ENCODE data around the gene PREP.

Gene PREP

GRCh38 chr6:105382496-105382895 lies 20.4 kb downstream of the PREP start:
- Histone ChIP-seq H3K27me3 (replicated peaks in 2 of 5; ENCODE audit: control insufficient read depth in 4 of 5, insufficient read depth in 5 of 5, low read length in 4 of 5) (no peaks in the 10 kb centered on the region), H3K36me3 (ENCODE audit: control insufficient read depth in 4 of 4, insufficient read depth in 4 of 4, low read length in 3 of 4) (peaks cover under 1 to 21% (median 8%) of the 10 kb centered on the region in 4 experiments), H3K27ac (ENCODE audit: insufficient read depth in 1 of 2, low read depth in 1 of 2, low read length in 2 of 2, poor library complexity in 1 of 2, severe bottlenecking in 2 of 2) (no peak overlapping the region), H3K4me3 (ENCODE audit: control insufficient read depth in 1 of 7, extremely low read depth in 1 of 7, insufficient read depth in 4 of 7, low read depth in 2 of 7, low read length in 6 of 7) (no peak overlapping the region), H3K4me1 (ENCODE audit: control extremely low read depth in 1 of 4, control insufficient read depth in 4 of 4, insufficient read depth in 4 of 4, low read length in 3 of 4) (peaks cover 0 to 7% (median 0%) of the 10 kb centered on the region in 4 experiments), H3K9me3 (ENCODE audit: control extremely low read depth in 1 of 5, control insufficient read depth in 4 of 5, insufficient read depth in 2 of 5, low read depth in 1 of 5, low read length in 4 of 5) (no peaks in the 10 kb centered on the region)
- ChIA-PET CTCF (interaction anchor here (1.1 kb wide), 1 partner anchor 50 kb away, joined by 3 read pairs; no protein-coding TSS in a partner anchor), POLR2A (no interaction called here)
- 89% methylated on average over 2 of the region's 2 CpGs for WGBS (ENCODE audit: insufficient coverage)
- DNase-seq = peak in 2 of 3 donors; percentile 47 to 66

- no peaks in the 10 kb centered on the region for H3K27me3 ChIP-seq (replicated peaks in 2 of 5; ENCODE audit: control insufficient read depth in 4 of 5, insufficient read depth in 5 of 5, low read length in 4 of 5)
- no peak overlapping the region for H3K4me3 ChIP-seq (ENCODE audit: control insufficient read depth in 1 of 7, extremely low read depth in 1 of 7, insufficient read depth in 4 of 7, low read depth in 2 of 7, low read length in 6 of 7)
- DNase-seq = no peak
- no peak overlapping the region for H3K27ac ChIP-seq (ENCODE audit: insufficient read depth in 1 of 2, low read depth in 1 of 2, low read length in 2 of 2, poor library complexity in 1 of 2, severe bottlenecking in 2 of 2)
- CTCF ChIA-PET = no interaction called here
- no peaks in the 10 kb centered on the region for H3K9me3 ChIP-seq (ENCODE audit: control extremely low read depth in 1 of 5, control insufficient read depth in 4 of 5, insufficient read depth in 2 of 5, low read depth in 1 of 5, low read length in 4 of 5)
- POLR2A ChIA-PET = no interaction called here
- 95% methylated on average over 2 of the region's 2 CpGs for WGBS (ENCODE audit: insufficient coverage)
- peaks cover 0 to 7% (median 0%) of the 10 kb centered on the region in 4 experiments for H3K4me1 ChIP-seq (ENCODE audit: control extremely low read depth in 1 of 4, control insufficient read depth in 4 of 4, insufficient read depth in 4 of 4, low read length in 3 of 4)
- H3K36me3 ChIP-seq (ENCODE audit: control insufficient read depth in 4 of 4, insufficient read depth in 4 of 4, low read length in 3 of 4) = peaks cover 2 to 21% (median 10%) of the 10 kb centered on the region in 4 experiments
These were observed 22.2 kb downstream of the PREP start for GRCh38 chr6:105380634-105381033.

- ChIA-PET POLR2A (no interaction called here), CTCF (no interaction called here)
- Histone ChIP-seq H3K4me3 (ENCODE audit: control insufficient read depth in 1 of 7, extremely low read depth in 1 of 7, insufficient read depth in 4 of 7, low read depth in 2 of 7, low read length in 6 of 7) (no peak overlapping the region), H3K27me3 (replicated peaks in 2 of 5; ENCODE audit: control insufficient read depth in 4 of 5, insufficient read depth in 5 of 5, low read length in 4 of 5) (no peaks in the 10 kb centered on the region), H3K9me3 (ENCODE audit: control extremely low read depth in 1 of 5, control insufficient read depth in 4 of 5, insufficient read depth in 2 of 5, low read depth in 1 of 5, low read length in 4 of 5) (no peaks in the 10 kb centered on the region), H3K4me1 (ENCODE audit: control extremely low read depth in 1 of 4, control insufficient read depth in 4 of 4, insufficient read depth in 4 of 4, low read length in 3 of 4) (peaks cover 0 to 3% (median 0%) of the 10 kb centered on the region in 4 experiments), H3K27ac (ENCODE audit: insufficient read depth in 1 of 2, low read depth in 1 of 2, low read length in 2 of 2, poor library complexity in 1 of 2, severe bottlenecking in 2 of 2) (no peak overlapping the region), H3K36me3 (ENCODE audit: control insufficient read depth in 4 of 4, insufficient read depth in 4 of 4, low read length in 3 of 4) (peaks cover 10 to 41% (median 23%) of the 10 kb centered on the region in 4 experiments)
- no peak for DNase-seq
- WGBS (ENCODE audit: insufficient coverage) = 96% methylated on average over 3 of the region's 3 CpGs
These were observed 27.1 kb downstream of the PREP start for GRCh38 chr6:105375797-105376196.

GRCh38 chr6:105374010-105374420 lies 28.9 kb downstream of the PREP start:
- Histone ChIP-seq H3K36me3 (ENCODE audit: control insufficient read depth in 4 of 4, insufficient read depth in 4 of 4, low read length in 3 of 4) (peaks cover 12 to 47% (median 28%) of the 10 kb centered on the region in 4 experiments), H3K4me1 (ENCODE audit: control extremely low read depth in 1 of 4, control insufficient read depth in 4 of 4, insufficient read depth in 4 of 4, low read length in 3 of 4) (no peaks in the 10 kb centered on the region), H3K27ac (ENCODE audit: insufficient read depth in 1 of 2, low read depth in 1 of 2, low read length in 2 of 2, poor library complexity in 1 of 2, severe bottlenecking in 2 of 2) (no peak overlapping the region), H3K27me3 (replicated peaks in 2 of 5; ENCODE audit: control insufficient read depth in 4 of 5, insufficient read depth in 5 of 5, low read length in 4 of 5) (no peaks in the 10 kb centered on the region), H3K4me3 (ENCODE audit: control insufficient read depth in 1 of 7, extremely low read depth in 1 of 7, insufficient read depth in 4 of 7, low read depth in 2 of 7, low read length in 6 of 7) (no peak overlapping the region), H3K9me3 (ENCODE audit: control extremely low read depth in 1 of 5, control insufficient read depth in 4 of 5, insufficient read depth in 2 of 5, low read depth in 1 of 5, low read length in 4 of 5) (no peaks in the 10 kb centered on the region)
- CTCF ChIA-PET = interaction anchor here (1.2 to 1.4 kb wide), 3 partner anchors 10 to 29 kb away, joined by 3 to 5 read pairs (median 4); partner anchors contain the start of gene PREP
- POLR2A ChIA-PET = no interaction called here
- no peak for DNase-seq
- 100% methylated on average over 2 of the region's 4 CpGs for WGBS (ENCODE audit: insufficient coverage)

DNA sequence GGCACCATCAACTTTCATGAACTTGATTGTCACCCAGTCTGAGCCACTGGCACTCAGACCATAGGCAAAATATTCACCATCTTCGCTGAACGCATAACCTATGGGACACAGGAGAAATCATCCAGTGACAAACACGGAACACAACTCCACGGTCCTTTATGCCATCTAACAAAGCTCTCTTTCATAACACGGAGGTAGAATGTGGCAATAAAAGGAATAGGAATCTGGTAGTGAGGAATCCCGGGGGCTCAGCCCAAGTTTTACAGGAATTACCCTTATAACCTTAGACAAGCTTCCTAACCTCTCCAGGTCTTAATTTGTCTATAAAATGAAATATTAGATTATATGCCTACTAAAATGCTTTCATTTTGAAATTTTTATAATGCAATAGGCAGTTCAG lies 29.4 kb downstream of the PREP start:
- H3K36me3 ChIP-seq (ENCODE audit: control insufficient read depth in 4 of 4, insufficient read depth in 4 of 4, low read length in 3 of 4) = peaks cover 12 to 52% (median 29%) of the 10 kb centered on the region in 4 experiments
- H3K4me3 ChIP-seq (ENCODE audit: control insufficient read depth in 1 of 7, extremely low read depth in 1 of 7, insufficient read depth in 4 of 7, low read depth in 2 of 7, low read length in 6 of 7) = no peak overlapping the region
- no CpG with 5 or more reads among the region's 6 CpGs for WGBS (ENCODE audit: insufficient coverage)
- DNase-seq = no peak
- POLR2A ChIA-PET = no interaction called here
- no peaks in the 10 kb centered on the region for H3K27me3 ChIP-seq (replicated peaks in 2 of 5; ENCODE audit: control insufficient read depth in 4 of 5, insufficient read depth in 5 of 5, low read length in 4 of 5)
- H3K27ac ChIP-seq (ENCODE audit: insufficient read depth in 1 of 2, low read depth in 1 of 2, low read length in 2 of 2, poor library complexity in 1 of 2, severe bottlenecking in 2 of 2) = no peak overlapping the region
- H3K9me3 ChIP-seq (ENCODE audit: control extremely low read depth in 1 of 5, control insufficient read depth in 4 of 5, insufficient read depth in 2 of 5, low read depth in 1 of 5, low read length in 4 of 5) = no peaks in the 10 kb centered on the region
- CTCF ChIA-PET = interaction anchor here (1.2 kb wide), 1 partner anchor 10 kb away, joined by 3 read pairs; no protein-coding TSS in a partner anchor
- H3K4me1 ChIP-seq (ENCODE audit: control extremely low read depth in 1 of 4, control insufficient read depth in 4 of 4, insufficient read depth in 4 of 4, low read length in 3 of 4) = no peaks in the 10 kb centered on the region

- Histone ChIP-seq H3K27ac (ENCODE audit: insufficient read depth in 1 of 2, low read depth in 1 of 2, low read length in 2 of 2, poor library complexity in 1 of 2, severe bottlenecking in 2 of 2) (no peak overlapping the region), H3K4me3 (ENCODE audit: control insufficient read depth in 1 of 7, extremely low read depth in 1 of 7, insufficient read depth in 4 of 7, low read depth in 2 of 7, low read length in 6 of 7) (no peak overlapping the region), H3K9me3 (ENCODE audit: control extremely low read depth in 1 of 5, control insufficient read depth in 4 of 5, insufficient read depth in 2 of 5, low read depth in 1 of 5, low read length in 4 of 5) (no peaks in the 10 kb centered on the region), H3K36me3 (ENCODE audit: control insufficient read depth in 4 of 4, insufficient read depth in 4 of 4, low read length in 3 of 4) (peaks cover 12 to 57% (median 35%) of the 10 kb centered on the region in 4 experiments), H3K27me3 (replicated peaks in 2 of 5; ENCODE audit: control insufficient read depth in 4 of 5, insufficient read depth in 5 of 5, low read length in 4 of 5) (no peaks in the 10 kb centered on the region), H3K4me1 (ENCODE audit: control extremely low read depth in 1 of 4, control insufficient read depth in 4 of 4, insufficient read depth in 4 of 4, low read length in 3 of 4) (no peaks in the 10 kb centered on the region)
- no peak for DNase-seq
- ChIA-PET POLR2A (no interaction called here), CTCF (no interaction called here)
- 100% methylated on average over 3 of the region's 3 CpGs for WGBS (ENCODE audit: insufficient coverage)
These were observed 30.1 kb downstream of the PREP start for GRCh38 chr6:105372849-105373182.

- Histone ChIP-seq H3K4me3 (ENCODE audit: control insufficient read depth in 1 of 7, extremely low read depth in 1 of 7, insufficient read depth in 4 of 7, low read depth in 2 of 7, low read length in 6 of 7) (no peak overlapping the region), H3K27ac (ENCODE audit: insufficient read depth in 1 of 2, low read depth in 1 of 2, low read length in 2 of 2, poor library complexity in 1 of 2, severe bottlenecking in 2 of 2) (no peak overlapping the region), H3K4me1 (ENCODE audit: control extremely low read depth in 1 of 4, control insufficient read depth in 4 of 4, insufficient read depth in 4 of 4, low read length in 3 of 4) (no peaks in the 10 kb centered on the region), H3K36me3 (ENCODE audit: control insufficient read depth in 4 of 4, insufficient read depth in 4 of 4, low read length in 3 of 4) (peaks cover 12 to 59% (median 34%) of the 10 kb centered on the region in 4 experiments), H3K27me3 (replicated peaks in 2 of 5; ENCODE audit: control insufficient read depth in 4 of 5, insufficient read depth in 5 of 5, low read length in 4 of 5) (no peaks in the 10 kb centered on the region), H3K9me3 (ENCODE audit: control extremely low read depth in 1 of 5, control insufficient read depth in 4 of 5, insufficient read depth in 2 of 5, low read depth in 1 of 5, low read length in 4 of 5) (no peaks in the 10 kb centered on the region)
- CTCF ChIA-PET = interaction anchor here (1.2 to 1.3 kb wide), 2 partner anchors 10 to 31 kb away, joined by 4 to 5 read pairs; partner anchors contain the start of gene PREP
- DNase-seq = no peak
- 80% methylated on average over 1 of the region's 4 CpGs for WGBS (ENCODE audit: insufficient coverage)
- POLR2A ChIA-PET = no interaction called here
These were observed 30.6 kb downstream of the PREP start for GRCh38 chr6:105372142-105372848.

All from common myeloid progenitor, CD34-positive (primary cell).